ENCODE data around the gene TMEM72.

TMEM72 gene

GRCh38 chr10:44969854-44970253 lies 58.7 kb downstream of the TMEM72 start:
- DNase-seq = no peak

- DNase-seq = no peak
These were observed 59.8 kb downstream of the TMEM72 start for GRCh38 chr10:44970812-44971395.

- DNase-seq = no peak
These were observed 60.3 kb downstream of the TMEM72 start for GRCh38 chr10:44971434-44971833.

- no peak for DNase-seq
These were observed 61.0 kb downstream of the TMEM72 start for GRCh38 chr10:44971935-44972757.

DNA sequence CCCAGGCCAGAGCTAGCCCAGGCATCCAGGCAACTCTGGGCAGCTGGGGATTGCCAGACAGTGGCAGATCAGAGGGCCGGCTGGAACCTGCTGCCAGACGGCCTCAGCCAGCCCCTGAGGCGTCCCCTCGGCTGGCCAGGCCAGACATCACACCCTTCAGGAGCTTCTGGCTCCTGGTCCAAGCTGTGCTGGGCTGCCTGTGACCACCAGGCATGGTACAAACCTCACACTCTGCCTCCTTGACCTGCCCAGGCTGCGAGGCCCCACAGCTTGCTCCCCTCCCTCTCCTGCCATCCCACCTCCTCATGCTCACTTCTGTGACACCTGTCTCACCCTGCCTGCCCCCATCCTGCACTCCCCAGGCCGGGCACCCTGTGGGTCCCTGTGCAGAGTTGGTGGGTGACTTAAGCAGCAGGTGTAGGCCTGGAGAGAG lies 61.8 kb downstream of the TMEM72 start:
- DNase-seq = no peak

DNA sequence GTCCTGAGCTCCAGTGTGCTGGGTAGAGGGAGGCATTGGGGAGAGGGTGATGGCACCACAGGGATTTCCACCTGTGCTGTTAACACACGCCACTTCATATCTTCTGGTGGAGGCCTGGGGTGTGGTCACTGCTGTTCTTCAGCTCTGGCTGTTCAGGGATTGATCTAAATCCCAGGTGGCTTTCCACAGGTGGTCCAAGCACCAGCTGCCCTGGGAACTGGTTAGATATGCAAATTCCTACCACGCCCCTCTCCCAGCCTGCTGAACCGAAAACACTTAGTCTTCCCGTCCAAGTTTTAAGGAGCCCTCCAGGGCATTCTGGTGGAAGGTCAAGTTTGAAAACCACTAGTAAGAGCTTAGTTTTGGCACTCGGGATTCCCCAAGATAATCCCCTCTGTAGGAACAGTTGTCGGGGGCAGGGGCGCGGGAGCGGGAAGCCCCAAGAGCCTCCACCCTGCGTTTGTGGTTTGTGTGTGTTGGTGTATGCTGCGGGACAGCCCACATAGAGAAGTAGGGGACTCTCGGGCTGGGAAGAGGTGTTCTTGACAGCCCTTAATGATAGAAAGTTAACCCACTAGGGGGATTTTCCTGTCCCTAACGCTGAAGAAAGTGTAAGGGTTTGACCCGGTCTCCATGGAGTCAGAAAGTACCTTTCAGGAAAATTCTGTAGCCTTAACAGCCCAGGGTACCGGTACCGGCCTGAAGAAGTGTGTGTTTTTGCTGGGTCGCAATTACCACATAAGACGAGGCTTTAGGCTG lies 62.4 kb downstream of the TMEM72 start:
- DNase-seq = no peak

GRCh38 chr10:44974082-44974627 lies 63.0 kb downstream of the TMEM72 start:
- no peak for DNase-seq

DNA sequence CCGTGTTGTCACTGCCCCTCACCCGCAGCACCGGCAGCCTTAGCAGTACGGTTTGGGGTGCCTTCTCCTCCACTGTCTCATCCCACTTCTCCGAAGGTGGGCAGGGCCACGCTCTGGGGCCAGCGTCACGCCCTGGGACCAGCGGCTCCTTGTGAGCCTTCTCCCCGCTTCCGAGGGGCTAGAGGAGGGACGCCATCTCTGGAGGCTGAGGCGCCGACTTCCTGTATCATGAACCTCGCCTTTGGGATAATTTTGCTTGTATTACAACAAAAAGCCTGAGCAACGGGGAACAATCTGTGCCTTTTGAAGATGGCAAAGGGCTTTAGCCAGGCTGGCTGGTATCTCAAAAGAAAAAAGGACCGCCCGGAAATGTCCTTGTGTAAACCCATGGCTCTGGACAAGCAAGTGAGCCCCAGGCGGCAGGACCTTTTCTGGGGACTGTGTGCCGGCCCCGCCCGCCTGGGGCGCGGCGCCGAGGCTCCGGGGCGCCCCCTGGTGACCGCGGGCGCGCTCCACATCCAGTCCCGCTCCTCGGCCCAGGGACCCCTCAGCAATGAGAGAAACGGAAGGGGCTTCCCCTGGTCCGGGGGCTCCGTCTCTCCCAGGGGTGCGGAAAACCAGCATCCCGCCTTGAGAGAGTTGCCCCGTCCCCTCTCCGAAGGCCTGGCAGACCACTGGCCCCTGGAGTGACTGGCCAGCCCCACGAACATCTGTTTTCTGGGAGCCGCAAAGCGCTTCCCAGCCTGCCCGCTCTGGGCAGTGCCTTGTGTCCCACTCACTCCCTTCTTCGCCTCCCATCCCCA lies 63.7 kb downstream of the TMEM72 start:
- peak; percentile 71 for DNase-seq

DNA sequence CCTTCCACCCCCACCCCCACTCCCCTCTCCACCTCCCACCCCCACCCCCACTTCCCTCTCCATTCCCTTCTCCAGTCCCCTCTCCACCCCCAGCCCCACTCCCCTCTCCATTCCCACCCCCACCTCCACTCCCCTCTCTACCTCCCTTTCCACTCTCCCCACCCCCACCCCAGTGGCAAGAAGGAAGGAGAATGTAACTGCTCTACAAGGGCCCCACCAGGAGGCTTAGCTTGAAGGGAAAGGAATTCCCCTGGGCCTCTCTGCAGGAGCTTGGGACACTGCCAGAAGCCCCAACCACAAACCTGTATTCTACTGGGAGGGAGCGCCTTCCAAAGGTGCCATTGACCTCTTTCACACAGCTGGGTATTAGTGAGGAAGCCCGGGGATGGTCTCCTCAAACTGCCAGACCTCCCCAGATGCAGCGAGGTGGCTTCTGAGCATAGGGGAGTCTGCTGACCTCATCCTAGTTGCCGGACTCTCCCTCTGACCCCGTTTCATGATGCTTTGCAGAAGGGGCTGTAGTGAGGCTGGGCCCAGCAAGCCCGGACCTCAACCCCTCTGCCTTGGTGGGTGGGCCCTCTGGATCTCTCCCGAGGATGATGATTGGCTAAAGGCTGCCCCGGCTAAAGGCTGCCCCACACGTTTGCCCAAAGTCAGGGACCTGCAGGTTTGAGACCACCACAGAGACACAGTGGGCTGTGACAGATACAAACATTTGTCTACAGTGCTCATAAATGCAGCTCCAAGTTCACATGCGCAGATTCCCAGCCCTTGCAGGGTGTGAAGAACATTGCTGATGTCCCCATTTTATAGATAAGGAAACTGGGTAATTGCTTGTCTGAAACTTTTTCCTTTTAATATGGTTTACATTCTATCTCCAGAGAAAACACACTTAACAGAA lies 64.5 kb downstream of the TMEM72 start:
- DNase-seq = peak; percentile 59

DNA sequence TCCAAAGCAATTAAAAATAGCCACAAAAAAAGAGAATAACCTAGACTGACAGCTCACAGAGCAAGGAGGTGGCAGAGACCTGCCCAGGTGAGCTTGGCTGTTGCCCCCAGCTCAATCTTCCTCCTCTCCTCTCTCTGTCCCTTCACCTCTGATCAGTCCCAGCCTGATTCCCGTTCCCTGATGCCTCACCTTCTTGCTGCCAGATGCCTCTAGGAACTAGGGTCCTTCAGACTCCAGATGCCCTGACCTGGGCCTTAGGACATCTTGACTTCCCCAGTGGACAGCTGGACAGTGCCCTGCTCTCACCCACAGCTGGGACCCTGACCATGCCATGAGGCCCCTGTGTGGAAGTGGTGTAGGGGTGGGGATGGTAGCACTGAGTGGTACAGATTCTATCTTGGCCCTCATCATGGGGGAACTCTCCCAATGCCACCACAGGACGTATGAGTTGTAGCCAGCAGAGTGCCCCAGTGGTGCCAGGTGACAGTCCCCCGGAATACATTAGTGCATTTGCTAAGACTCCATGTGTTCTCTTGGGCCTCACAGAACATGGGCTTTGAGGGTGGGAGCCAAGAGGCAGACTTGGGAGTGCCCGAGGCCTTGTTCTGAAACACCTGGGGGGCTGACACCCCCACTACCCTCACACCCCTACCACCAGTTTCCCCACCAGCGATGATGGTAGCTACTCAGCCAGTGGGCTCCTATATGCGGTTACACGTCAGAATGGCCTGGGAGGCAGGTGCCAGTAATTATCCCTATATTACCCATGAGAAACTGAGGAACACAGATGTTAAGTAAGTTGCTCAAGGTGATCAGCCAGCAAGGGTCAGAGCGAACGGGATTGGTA lies 65.4 kb downstream of the TMEM72 start:
- no peak for DNase-seq

- DNase-seq = no peak
These were observed 66.4 kb downstream of the TMEM72 start for GRCh38 chr10:44977287-44978212.

GRCh38 chr10:44978213-44978569 lies 67.1 kb downstream of the TMEM72 start:
- DNase-seq = no peak

- peak; percentile 93 for DNase-seq
These were observed 67.6 kb downstream of the TMEM72 start, which contains the start of gene DEPP1 for GRCh38 chr10:44978570-44979280. TSS of gene DEPP1 (minus strand) at chr10:44978809. CDS start at chr10:44978030, 779 bp downstream.

DNA sequence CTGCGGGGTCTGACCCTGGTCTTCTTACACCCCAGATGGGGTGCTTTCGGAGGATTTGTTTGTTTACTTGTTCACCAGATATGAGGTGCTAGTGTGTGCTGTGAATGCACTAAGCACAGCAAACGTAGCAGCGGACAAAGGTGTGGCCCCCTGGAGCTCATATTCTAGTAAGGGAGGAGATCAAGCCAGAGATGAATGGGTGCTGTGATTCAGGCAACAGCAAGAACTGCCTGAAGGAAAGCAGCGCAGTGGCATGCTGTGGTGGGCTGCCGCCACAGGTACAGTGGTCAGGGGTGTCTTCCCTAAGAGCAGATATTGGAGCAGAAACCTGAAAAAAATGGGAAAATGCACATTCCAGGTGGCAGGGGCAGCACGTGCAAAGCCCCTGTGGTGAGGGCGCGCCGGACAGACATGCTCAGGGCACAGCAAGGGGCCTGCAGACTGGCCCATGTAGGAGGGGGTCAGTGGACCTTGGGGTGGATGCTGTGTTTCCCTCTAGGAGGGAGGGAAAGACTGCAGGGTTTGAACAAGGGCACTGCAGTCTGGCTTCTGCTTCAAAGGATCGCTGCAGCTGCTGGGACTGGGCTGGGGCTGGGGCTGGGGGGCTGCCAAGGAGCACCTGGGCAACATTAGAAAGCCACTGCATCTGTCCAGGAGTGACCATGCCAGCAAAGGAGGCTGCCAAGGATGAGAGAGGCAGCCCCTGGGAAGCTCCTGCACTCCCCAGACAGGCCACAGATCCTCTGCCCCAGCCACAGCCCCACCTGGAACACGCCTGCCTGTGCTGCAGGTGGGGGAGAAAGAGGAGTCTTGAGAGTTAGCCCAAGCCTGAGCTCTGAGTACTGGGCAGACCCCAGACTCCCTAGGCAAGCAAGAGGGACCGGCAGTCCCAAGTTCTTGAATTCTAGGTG lies 68.4 kb downstream of the TMEM72 start:
- no peak for DNase-seq

GRCh38 chr10:44980309-44981171 lies 69.4 kb downstream of the TMEM72 start:
- no peak for DNase-seq
